Caco-2 (cell line): ENCODE measurements around the gene CENPU. TPM values are rescaled to one million over a fixed set of nuclear protein-coding genes. Genes with fewer than 3 reads are reported as not detected.

ENCODE experiments used
- BruUV-seq: library from RNA; stranded (reverse); fragments of 400-500 nt; replicated peaks from 2 replicates; lab custom pipeline; 2021; lab: Mats Ljungman, UMichigan
- CTCF ChIA-PET: fragments of 300-600 bp; sonication (Branson Sonifier 250); formaldehyde crosslinking; loops from one replicate; lab custom pipeline; 2022; ENCODE audit warnings: antibody characterized with exemption; lab: Charles Lee
- POLR2A ChIA-PET: fragments of 300-600 bp; sonication (Branson Sonifier 250); formaldehyde crosslinking; loops from one replicate; lab custom pipeline; 2022; ENCODE audit warnings: antibody characterized with exemption; lab: Charles Lee
- DNase-seq, 2 experiments: peaks; one replicate each; pipeline versions ENCODE4 v3.0.0 to v3.0.0-alpha.2; 2020 to 2022
- H3K27me3 ChIP-seq: replicated peaks from 2 replicates; pipeline ENCODE4 v1.6.0; 2011; ENCODE audit warnings: low read length; ENCODE audit not compliant: control insufficient read depth, insufficient read depth
- H3K36me3 ChIP-seq: 2 replicates; pipeline ENCODE4 v1.5.1; 2011; ENCODE audit warnings: low read length; ENCODE audit not compliant: control insufficient read depth, insufficient read depth
- H3K4me1 ChIP-seq: fragments of 250-450 bp; sonication (Bioruptor Pico); 2 replicates; pipeline ENCODE4 v1.5.1; 2020; ENCODE audit warnings: mild to moderate bottlenecking
- H3K4me3 ChIP-seq: 2 replicates; pipeline ENCODE4 v1.5.1; 2011; ENCODE audit warnings: low read depth, mild to moderate bottlenecking, control low read depth, low read length
- H3K9me3 ChIP-seq: fragments of 250-450 bp; sonication (Bioruptor Pico); 2 replicates; pipeline ENCODE4 v1.5.1; 2020; ENCODE audit warnings: mild to moderate bottlenecking, moderate library complexity
- H3K27ac Mint-ChIP-seq: one replicate; pipeline ENCODE4 v1.8.0; 2022; ENCODE audit warnings: mixed read lengths; ENCODE audit not compliant: unreplicated experiment
- H3K27me3 Mint-ChIP-seq: one replicate; pipeline ENCODE4 v1.8.0; 2022; ENCODE audit warnings: mixed read lengths; ENCODE audit not compliant: insufficient read depth, unreplicated experiment
- H3K36me3 Mint-ChIP-seq: one replicate; pipeline ENCODE4 v1.8.0; 2022; ENCODE audit warnings: mild to moderate bottlenecking, mixed read lengths; ENCODE audit not compliant: insufficient read depth, unreplicated experiment
- H3K4me1 Mint-ChIP-seq: one replicate; pipeline ENCODE4 v1.8.0; 2022; ENCODE audit warnings: low read depth, mixed read lengths; ENCODE audit not compliant: unreplicated experiment
- H3K4me3 Mint-ChIP-seq: one replicate; pipeline ENCODE4 v1.8.0; 2022; ENCODE audit warnings: mild to moderate bottlenecking, moderate library complexity, mixed read lengths; ENCODE audit not compliant: unreplicated experiment
- H3K9me3 Mint-ChIP-seq: one replicate; pipeline ENCODE4 v1.8.0; 2022; ENCODE audit warnings: mixed read lengths; ENCODE audit not compliant: unreplicated experiment
- intact Hi-C: fragments of 100-400 bp; cut with micrococcal nuclease; formaldehyde crosslinking; loops from one replicate; pipeline ENCODE4 v1.10.0; 2022; ENCODE audit not compliant: unreplicated experiment
- total RNA-seq: library from RNA; stranded (reverse); gene quantifications from 2 replicates; pipeline ENCODE4 v1.2.3, GENCODE V29; 2022
- TF ChIP-seq, protein P1 (sequence below), 2 experiments: fragments of 200-600 bp in 1 of 2; IDR thresholded peaks; 1 replicate in 1 of 2; 2 replicates in 1 of 2; pipeline versions ENCODE4 v1.5.1 to v1.8.0; 2011 to 2022; ENCODE audit warnings: antibody characterized with exemption in 1 of 2, control low read depth in 1 of 2, inconsistent platforms in 1 of 2, low read depth in 1 of 2, low read length in 1 of 2, mild to moderate bottlenecking in 1 of 2, moderate library complexity in 1 of 2; ENCODE audit not compliant: insufficient read depth in 1 of 2, severe bottlenecking in 1 of 2, unreplicated experiment in 1 of 2

Gene CENPU
- total RNA-seq, 1 experiment from 2014 or later: 52.0 TPM

DNA sequence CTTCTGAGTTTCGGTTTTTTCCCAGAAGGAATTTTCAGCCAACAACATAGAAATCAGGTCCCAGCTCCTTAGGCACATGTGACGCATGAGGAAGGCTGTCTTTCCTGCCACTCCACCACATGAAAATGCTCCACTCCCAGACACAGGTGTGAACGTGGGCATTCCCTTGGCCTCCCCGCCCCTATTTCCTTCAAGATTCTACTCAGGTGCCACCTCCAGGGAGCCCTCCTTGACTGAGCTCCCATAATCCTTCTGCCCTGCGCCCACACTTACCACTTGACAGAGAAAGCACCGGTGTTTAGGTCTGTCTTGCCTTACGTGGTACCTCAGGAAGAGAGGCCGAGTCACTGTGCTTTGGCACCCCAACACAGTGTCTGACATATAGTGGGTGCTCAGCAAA is 44.4 kb upstream of the CENPU start:
- Histone ChIP-seq H3K4me3 (no peak overlapping the region), H3K36me3 (no peaks in the 10 kb centered on the region), H3K4me1 (no peaks in the 10 kb centered on the region), H3K27me3 (no peaks in the 10 kb centered on the region), H3K9me3 (no peaks in the 10 kb centered on the region)
- Mint-ChIP-seq H3K27ac (no peak overlapping the region), H3K36me3 (peaks cover 41% of the 10 kb centered on the region), H3K4me1 (no peaks in the 10 kb centered on the region), H3K27me3 (no peaks in the 10 kb centered on the region), H3K4me3 (no peak overlapping the region), H3K9me3 (no peaks in the 10 kb centered on the region)
- TF ChIP-seq, protein P1, sequence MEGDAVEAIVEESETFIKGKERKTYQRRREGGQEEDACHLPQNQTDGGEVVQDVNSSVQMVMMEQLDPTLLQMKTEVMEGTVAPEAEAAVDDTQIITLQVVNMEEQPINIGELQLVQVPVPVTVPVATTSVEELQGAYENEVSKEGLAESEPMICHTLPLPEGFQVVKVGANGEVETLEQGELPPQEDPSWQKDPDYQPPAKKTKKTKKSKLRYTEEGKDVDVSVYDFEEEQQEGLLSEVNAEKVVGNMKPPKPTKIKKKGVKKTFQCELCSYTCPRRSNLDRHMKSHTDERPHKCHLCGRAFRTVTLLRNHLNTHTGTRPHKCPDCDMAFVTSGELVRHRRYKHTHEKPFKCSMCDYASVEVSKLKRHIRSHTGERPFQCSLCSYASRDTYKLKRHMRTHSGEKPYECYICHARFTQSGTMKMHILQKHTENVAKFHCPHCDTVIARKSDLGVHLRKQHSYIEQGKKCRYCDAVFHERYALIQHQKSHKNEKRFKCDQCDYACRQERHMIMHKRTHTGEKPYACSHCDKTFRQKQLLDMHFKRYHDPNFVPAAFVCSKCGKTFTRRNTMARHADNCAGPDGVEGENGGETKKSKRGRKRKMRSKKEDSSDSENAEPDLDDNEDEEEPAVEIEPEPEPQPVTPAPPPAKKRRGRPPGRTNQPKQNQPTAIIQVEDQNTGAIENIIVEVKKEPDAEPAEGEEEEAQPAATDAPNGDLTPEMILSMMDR (IDR thresholded peaks at IDR 0.05; ENCODE audit: insufficient read depth in 1 of 2, low read depth in 1 of 2, low read length in 1 of 2, severe bottlenecking in 1 of 2, unreplicated experiment in 1 of 2): no peak
- ChIA-PET CTCF (no interaction called here), POLR2A (no interaction called here)
- DNase-seq: no peak
- intact Hi-C loops: no loop called here
- no TSS peak for BruUV-seq

DNA sequence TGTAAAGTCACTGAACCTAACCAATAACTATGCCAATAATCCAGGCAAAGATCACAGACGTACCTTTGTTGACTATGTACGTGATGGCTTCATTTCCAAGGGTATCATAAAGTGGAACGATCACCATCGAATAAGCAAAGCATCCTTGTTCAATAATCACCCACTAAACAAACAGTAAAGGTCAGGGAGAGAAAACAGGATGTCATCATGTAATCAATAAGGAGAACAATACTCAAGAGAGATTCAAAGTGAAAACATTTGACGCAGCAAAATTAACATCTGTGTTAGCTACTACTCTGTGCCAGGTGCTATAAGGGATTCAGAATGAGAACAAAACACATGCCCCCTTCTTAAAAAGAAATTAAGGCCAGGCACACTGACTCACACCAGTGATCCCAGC is 42.9 kb upstream of the CENPU start:
- intact Hi-C loops: no loop called here
- Mint-ChIP-seq H3K27ac (no peak overlapping the region), H3K36me3 (peaks cover 31% of the 10 kb centered on the region), H3K4me3 (no peak overlapping the region), H3K9me3 (no peaks in the 10 kb centered on the region), H3K4me1 (no peaks in the 10 kb centered on the region), H3K27me3 (no peaks in the 10 kb centered on the region)
- no peaks in the 10 kb centered on the region for H3K27me3 ChIP-seq
- H3K9me3 ChIP-seq: no peaks in the 10 kb centered on the region
- no peak overlapping the region for H3K4me3 ChIP-seq
- ChIA-PET CTCF (no interaction called here), POLR2A (no interaction called here)
- H3K36me3 ChIP-seq: no peaks in the 10 kb centered on the region
- TF ChIP-seq, protein P1 (IDR thresholded peaks at IDR 0.05; ENCODE audit: insufficient read depth in 1 of 2, low read depth in 1 of 2, low read length in 1 of 2, severe bottlenecking in 1 of 2, unreplicated experiment in 1 of 2): no peak
- BruUV-seq: no TSS peak
- no peak for DNase-seq
- no peaks in the 10 kb centered on the region for H3K4me1 ChIP-seq

DNA sequence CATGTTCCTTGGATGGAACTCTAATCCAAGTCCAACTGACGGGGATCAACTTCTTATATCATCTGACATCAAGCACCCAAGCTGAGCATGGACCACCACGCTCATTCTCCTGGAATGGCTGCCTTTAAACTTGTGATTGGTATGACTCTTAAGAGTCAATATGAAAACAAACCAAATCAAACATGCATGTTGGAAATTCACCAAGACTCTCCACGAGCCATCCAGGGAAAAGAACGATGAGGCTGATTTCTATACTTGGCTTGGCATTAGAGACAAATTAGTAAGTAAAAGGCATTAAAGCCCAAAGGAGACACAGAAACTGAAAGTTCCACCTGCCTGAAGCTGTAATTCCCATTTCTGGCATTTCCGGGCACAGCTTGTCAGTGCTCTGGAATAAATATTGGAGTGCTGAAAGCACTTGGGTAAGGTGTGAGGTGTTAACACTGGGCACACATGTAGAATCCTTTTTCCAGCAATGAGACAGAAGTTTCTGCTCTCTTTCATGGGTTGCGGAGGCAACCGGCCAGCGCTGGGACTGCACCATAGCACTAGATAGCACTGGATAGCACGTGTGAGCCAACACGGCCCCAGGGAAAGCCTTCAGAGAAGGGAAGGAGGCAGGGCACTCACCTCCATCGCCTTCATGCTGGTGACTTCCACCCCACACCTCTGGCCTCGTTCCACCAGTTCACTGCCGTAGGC is 42.1 kb upstream of the CENPU start:
- intact Hi-C loops: no loop called here
- Mint-ChIP-seq H3K9me3 (no peaks in the 10 kb centered on the region), H3K4me1 (no peaks in the 10 kb centered on the region), H3K4me3 (no peak overlapping the region), H3K27ac (no peak overlapping the region), H3K36me3 (peaks cover 27% of the 10 kb centered on the region), H3K27me3 (no peaks in the 10 kb centered on the region)
- Histone ChIP-seq H3K27me3 (no peaks in the 10 kb centered on the region), H3K4me1 (no peaks in the 10 kb centered on the region), H3K9me3 (no peaks in the 10 kb centered on the region), H3K4me3 (no peak overlapping the region), H3K36me3 (no peaks in the 10 kb centered on the region)
- TF ChIP-seq, protein P1 (IDR thresholded peaks at IDR 0.05; ENCODE audit: insufficient read depth in 1 of 2, low read depth in 1 of 2, low read length in 1 of 2, severe bottlenecking in 1 of 2, unreplicated experiment in 1 of 2): no peak
- ChIA-PET CTCF (no interaction called here), POLR2A (no interaction called here)
- no peak for DNase-seq
- BruUV-seq: no TSS peak
